ENCODE data around the gene PLK5.

Gene PLK5

GRCh38 chr19:1566392-1567115, 42.7 kb downstream of the PLK5 start:
- Histone ChIP-seq H3K4me3 (ENCODE audit: low read length) (no peak overlapping the region), H3K9me3 (ENCODE audit: control insufficient read depth, low read length) (no peaks in the 10 kb centered on the region), H3K36me3 (ENCODE audit: control insufficient read depth, insufficient read depth, low read length) (no peaks in the 10 kb centered on the region), H3K27me3 (ENCODE audit: control insufficient read depth, insufficient read depth, low read length) (peaks cover 9% of the 10 kb centered on the region), H3K4me1 (ENCODE audit: control insufficient read depth, insufficient read depth, low read length) (peaks cover 8% of the 10 kb centered on the region), H3K9ac (ENCODE audit: low read length) (peak overlapping the region; percentile 65)

- Histone ChIP-seq H3K4me3 (ENCODE audit: low read length) (no peak overlapping the region), H3K27me3 (ENCODE audit: control insufficient read depth, insufficient read depth, low read length) (peaks cover 9% of the 10 kb centered on the region), H3K4me1 (ENCODE audit: control insufficient read depth, insufficient read depth, low read length) (peaks cover 8% of the 10 kb centered on the region), H3K36me3 (ENCODE audit: control insufficient read depth, insufficient read depth, low read length) (no peaks in the 10 kb centered on the region), H3K9me3 (ENCODE audit: control insufficient read depth, low read length) (no peaks in the 10 kb centered on the region), H3K9ac (ENCODE audit: low read length) (peak overlapping the region; percentile 65)
These were observed 43.4 kb downstream of the PLK5 start for GRCh38 chr19:1567116-1567847.

GRCh38 chr19:1567848-1568227, 44.0 kb downstream of the PLK5 start:
- Histone ChIP-seq H3K27me3 (ENCODE audit: control insufficient read depth, insufficient read depth, low read length) (peaks cover 9% of the 10 kb centered on the region), H3K9me3 (ENCODE audit: control insufficient read depth, low read length) (no peaks in the 10 kb centered on the region), H3K36me3 (ENCODE audit: control insufficient read depth, insufficient read depth, low read length) (no peaks in the 10 kb centered on the region), H3K4me1 (ENCODE audit: control insufficient read depth, insufficient read depth, low read length) (peaks cover 8% of the 10 kb centered on the region), H3K4me3 (ENCODE audit: low read length) (no peak overlapping the region), H3K9ac (ENCODE audit: low read length) (no peak overlapping the region)

- H3K27me3 ChIP-seq (ENCODE audit: control insufficient read depth, insufficient read depth, low read length): peaks cover 9% of the 10 kb centered on the region
- no peak within 1 kb of the TSS for H3K4me3 ChIP-seq (ENCODE audit: low read length)
- H3K4me1 ChIP-seq (ENCODE audit: control insufficient read depth, insufficient read depth, low read length): peaks cover 8% of the 10 kb centered on the region
- no peaks in the 10 kb centered on the region for H3K36me3 ChIP-seq (ENCODE audit: control insufficient read depth, insufficient read depth, low read length)
- peak within 1 kb of the TSS; percentile 65 for H3K9ac ChIP-seq (ENCODE audit: low read length)
- no peaks in the 10 kb centered on the region for H3K9me3 ChIP-seq (ENCODE audit: control insufficient read depth, low read length)
These were observed 44.6 kb downstream of the PLK5 start, which contains the start of gene MEX3D for GRCh38 chr19:1568320-1569019. TSS of gene MEX3D (minus strand) at chr19:1568325. CDS start at chr19:1568058, 267 bp downstream.

- H3K4me3 ChIP-seq (ENCODE audit: low read length): no peak overlapping the region
- peaks cover 9% of the 10 kb centered on the region for H3K27me3 ChIP-seq (ENCODE audit: control insufficient read depth, insufficient read depth, low read length)
- no peaks in the 10 kb centered on the region for H3K36me3 ChIP-seq (ENCODE audit: control insufficient read depth, insufficient read depth, low read length)
- H3K9me3 ChIP-seq (ENCODE audit: control insufficient read depth, low read length): no peaks in the 10 kb centered on the region
- H3K4me1 ChIP-seq (ENCODE audit: control insufficient read depth, insufficient read depth, low read length): peaks cover 18% of the 10 kb centered on the region
- H3K9ac ChIP-seq (ENCODE audit: low read length): no peak overlapping the region
These were observed 46.1 kb downstream of the PLK5 start for GRCh38 chr19:1569997-1570396.

- no peaks in the 10 kb centered on the region for H3K36me3 ChIP-seq (ENCODE audit: control insufficient read depth, insufficient read depth, low read length)
- H3K9me3 ChIP-seq (ENCODE audit: control insufficient read depth, low read length): no peaks in the 10 kb centered on the region
- H3K4me1 ChIP-seq (ENCODE audit: control insufficient read depth, insufficient read depth, low read length): peaks cover 18% of the 10 kb centered on the region
- peaks cover 9% of the 10 kb centered on the region for H3K27me3 ChIP-seq (ENCODE audit: control insufficient read depth, insufficient read depth, low read length)
- no peak overlapping the region for H3K9ac ChIP-seq (ENCODE audit: low read length)
- H3K4me3 ChIP-seq (ENCODE audit: low read length): no peak overlapping the region
These were observed 47.0 kb downstream of the PLK5 start for GRCh38 chr19:1570836-1571235.

- H3K4me3 ChIP-seq (ENCODE audit: low read length): no peak overlapping the region
These were observed 47.5 kb downstream of the PLK5 start for GRCh38 chr19:1571358-1571757.

GRCh38 chr19:1572795-1573194, 48.9 kb downstream of the PLK5 start:
- peaks cover 18% of the 10 kb centered on the region for H3K4me1 ChIP-seq (ENCODE audit: control insufficient read depth, insufficient read depth, low read length)
- peaks cover 9% of the 10 kb centered on the region for H3K27me3 ChIP-seq (ENCODE audit: control insufficient read depth, insufficient read depth, low read length)
- no peak overlapping the region for H3K4me3 ChIP-seq (ENCODE audit: low read length)
- no peak overlapping the region for H3K9ac ChIP-seq (ENCODE audit: low read length)
- no peaks in the 10 kb centered on the region for H3K9me3 ChIP-seq (ENCODE audit: control insufficient read depth, low read length)
- H3K36me3 ChIP-seq (ENCODE audit: control insufficient read depth, insufficient read depth, low read length): no peaks in the 10 kb centered on the region

More at GRCh38 chr19:1571358-1571757, 47.5 kb downstream of the PLK5 start:
- peaks cover 18% of the 10 kb centered on the region for H3K4me1 ChIP-seq (ENCODE audit: control insufficient read depth, insufficient read depth, low read length)
- H3K9ac ChIP-seq (ENCODE audit: low read length): no peak overlapping the region
- peaks cover 9% of the 10 kb centered on the region for H3K27me3 ChIP-seq (ENCODE audit: control insufficient read depth, insufficient read depth, low read length)
- no peaks in the 10 kb centered on the region for H3K9me3 ChIP-seq (ENCODE audit: control insufficient read depth, low read length)
- H3K36me3 ChIP-seq (ENCODE audit: control insufficient read depth, insufficient read depth, low read length): no peaks in the 10 kb centered on the region

GRCh38 chr19:1574354-1575136, 50.7 kb downstream of the PLK5 start:
- no peaks in the 10 kb centered on the region for H3K36me3 ChIP-seq (ENCODE audit: control insufficient read depth, insufficient read depth, low read length)
- no peak overlapping the region for H3K9ac ChIP-seq (ENCODE audit: low read length)
- H3K4me3 ChIP-seq (ENCODE audit: low read length): no peak overlapping the region

GRCh38 chr19:1575323-1576241, 51.7 kb downstream of the PLK5 start:
- H3K9me3 ChIP-seq (ENCODE audit: control insufficient read depth, low read length): no peaks in the 10 kb centered on the region
- H3K4me3 ChIP-seq (ENCODE audit: low read length): no peak overlapping the region
- no peak overlapping the region for H3K9ac ChIP-seq (ENCODE audit: low read length)
- no peaks in the 10 kb centered on the region for H3K27me3 ChIP-seq (ENCODE audit: control insufficient read depth, insufficient read depth, low read length)
- no peaks in the 10 kb centered on the region for H3K36me3 ChIP-seq (ENCODE audit: control insufficient read depth, insufficient read depth, low read length)
- H3K4me1 ChIP-seq (ENCODE audit: control insufficient read depth, insufficient read depth, low read length): peaks cover 11% of the 10 kb centered on the region

More at GRCh38 chr19:1574354-1575136, 50.7 kb downstream of the PLK5 start:
- Histone ChIP-seq H3K27me3 (ENCODE audit: control insufficient read depth, insufficient read depth, low read length) (peaks cover 2% of the 10 kb centered on the region), H3K9me3 (ENCODE audit: control insufficient read depth, low read length) (no peaks in the 10 kb centered on the region), H3K4me1 (ENCODE audit: control insufficient read depth, insufficient read depth, low read length) (peaks cover 11% of the 10 kb centered on the region)
